ENCODE data around the gene TEX19. TPM values are rescaled to one million over a fixed set of nuclear protein-coding genes. Genes with fewer than 3 reads are reported as not detected.
A peak's percentile ranks its signal among the peaks of the same experiment; 100 is the strongest.

TEX19 gene
- total RNA-seq, 2 experiments from 2014 or later: 2.0 to 3.4 TPM

- CTCF ChIA-PET (ENCODE audit: unreplicated experiment): interaction anchor here (0.6 to 2.0 kb wide), 7 partner anchors 15 to 141 kb away, joined by 3 to 11 read pairs (median 4); no protein-coding TSS in a partner anchor
- H3K4me2 ChIP-seq (ENCODE audit: low read length): peak overlapping the region; percentile 78
Measured at GRCh38 chr17:82351713-82352488, 7.1 kb upstream of the TEX19 start.

GRCh38 chr17:82353484-82353883, 5.6 kb upstream of the TEX19 start:
- no peaks in the 10 kb centered on the region for H3K9me3 ChIP-seq (ENCODE audit: low read length)
- BruUV-seq (replicated peaks): no TSS peak
- no peaks in the 10 kb centered on the region for H4K20me1 ChIP-seq (ENCODE audit: insufficient read depth, low read length)
- no peaks in the 10 kb centered on the region for H3K79me2 ChIP-seq (ENCODE audit: insufficient read depth, low read depth, low read length)
- POLR2A ChIA-PET: interaction anchor here (0.7 kb wide), 1 partner anchor 69 kb away, joined by 3 read pairs; no protein-coding TSS in a partner anchor
- intact Hi-C loops (cut with micrococcal nuclease; ENCODE audit: unreplicated experiment): loop anchor here (5.0 kb wide), 2 partner anchors 414 to 519 kb away; no protein-coding TSS in a partner anchor
- no peaks in the 10 kb centered on the region for H3K36me3 ChIP-seq (ENCODE audit: insufficient read depth, low read length)
- no peak overlapping the region for H3K4me3 ChIP-seq (ENCODE audit: low read depth, low read length, poor library complexity, severe bottlenecking)
- H2AFZ ChIP-seq (ENCODE audit: low read length): no peak overlapping the region
- CTCF ChIA-PET (ENCODE audit: unreplicated experiment): no interaction called here
- DNase-seq (ENCODE audit: low spot score): no peak
- H3K4me2 ChIP-seq (ENCODE audit: low read length): no peak overlapping the region
- H3K9me2 ChIP-seq (ENCODE audit: insufficient read depth, low read length): no peaks in the 10 kb centered on the region
- TF ChIP-seq CTCF (conservative IDR thresholded peaks at IDR 0.05; ENCODE audit: low read length) (no peak), EZH2phosphoT487 (IDR thresholded peaks at IDR 0.05; ENCODE audit: borderline replicate concordance, low read depth, low read length) (no peak)
- H3K4me1 ChIP-seq (ENCODE audit: insufficient read depth, low read length, poor library complexity, severe bottlenecking): peaks cover 81% of the 10 kb centered on the region
- no peak overlapping the region for H3K27ac ChIP-seq (ENCODE audit: low read depth, low read length, poor library complexity, severe bottlenecking)

More at GRCh38 chr17:82351713-82352488, 7.1 kb upstream of the TEX19 start:
- Histone ChIP-seq H2AFZ (ENCODE audit: low read length) (peak overlapping the region; percentile 65), H3K4me3 (ENCODE audit: low read depth, low read length, poor library complexity, severe bottlenecking) (peak overlapping the region; percentile 55), H3K36me3 (ENCODE audit: insufficient read depth, low read length) (no peaks in the 10 kb centered on the region), H3K4me1 (ENCODE audit: insufficient read depth, low read length, poor library complexity, severe bottlenecking) (peaks cover 67% of the 10 kb centered on the region), H3K9me2 (ENCODE audit: insufficient read depth, low read length) (no peaks in the 10 kb centered on the region), H3K9me3 (ENCODE audit: low read length) (no peaks in the 10 kb centered on the region), H4K20me1 (ENCODE audit: insufficient read depth, low read length) (no peaks in the 10 kb centered on the region), H3K27ac (ENCODE audit: low read depth, low read length, poor library complexity, severe bottlenecking) (peak overlapping the region; percentile 97), H3K79me2 (ENCODE audit: insufficient read depth, low read depth, low read length) (no peaks in the 10 kb centered on the region)
- POLR2A ChIA-PET: interaction anchor here (0.5 to 3.7 kb wide), 11 partner anchors 10 to 153 kb away, joined by 3 to 22 read pairs (median 6); partner anchors contain the start of genes CYBC1, HEXD and OGFOD3
- intact Hi-C loops (cut with micrococcal nuclease; ENCODE audit: unreplicated experiment): loop anchor here (1.0 to 5.0 kb wide), 8 partner anchors 50 to 520 kb away; partner anchors contain the start of genes HEXD and OGFOD3
- peak; percentile 98 for DNase-seq (ENCODE audit: low spot score)
- TF ChIP-seq EZH2phosphoT487 (IDR thresholded peaks at IDR 0.05; ENCODE audit: borderline replicate concordance, low read depth, low read length) (no peak), CTCF (conservative IDR thresholded peaks at IDR 0.05; ENCODE audit: low read length) (peak; percentile 100)
- no TSS peak for BruUV-seq (replicated peaks)

Measured in OCI-LY7 (cell line).